CD4-positive, alpha-beta T cell (primary cell): ENCODE measurements around the gene MSRB3. TPM values are rescaled to one million over a fixed set of nuclear protein-coding genes. Genes with fewer than 3 reads are reported as not detected.

Source experiments
- ATAC-seq: fragments of 200-7000 bp; cut with Tn5 transposase; one replicate; pipeline ENCODE4 v1.10.0; 2022; ENCODE audit warnings: mild to moderate bottlenecking; ENCODE audit not compliant: poor library complexity
- CTCF ChIA-PET: fragments of 350-600 bp; sonication (Branson Sonifier 250); formaldehyde crosslinking; loops from one replicate; lab custom pipeline; 2021; ENCODE audit warnings: antibody characterized with exemption, inconsistent platforms; lab: Charles Lee
- POLR2A ChIA-PET: fragments of 350-600 bp; sonication (Branson Sonifier 250); formaldehyde crosslinking; loops from one replicate; lab custom pipeline; 2021; ENCODE audit warnings: antibody characterized with exemption, inconsistent platforms; lab: Charles Lee
- DNase-seq, 14 experiments: peaks; one replicate each; pipeline ENCODE4 v3.0.0-alpha.2; 2013 to 2020; ENCODE audit warnings: mixed read lengths in 2 of 14
- H3K27ac ChIP-seq, 2 donors: one replicate each; pipeline versions ENCODE4 v1.5.1 to v1.7.0; 2013; ENCODE audit warnings: low read length in 2 of 2, low read depth in 1 of 2, mild to moderate bottlenecking in 1 of 2
- H3K27me3 ChIP-seq, 2 experiments: 1 replicate in 1 of 2; 2 replicates in 1 of 2; pipeline versions ENCODE4 v1.6.1 to v1.7.0; 2013; ENCODE audit warnings: low read length in 2 of 2, control low read depth in 1 of 2, mild to moderate bottlenecking in 1 of 2, moderate library complexity in 1 of 2; ENCODE audit not compliant: insufficient read depth in 2 of 2, control insufficient read depth in 1 of 2
- H3K36me3 ChIP-seq: one replicate; pipeline ENCODE4 v1.6.1; 2013; ENCODE audit warnings: low read length, control low read depth; ENCODE audit not compliant: insufficient read depth
- H3K4me1 ChIP-seq: one replicate; pipeline ENCODE4 v1.6.1; 2013; ENCODE audit warnings: low read length, control low read depth; ENCODE audit not compliant: insufficient read depth
- H3K4me3 ChIP-seq: one replicate; pipeline ENCODE4 v1.5.1; 2013; ENCODE audit warnings: mild to moderate bottlenecking, low read length, moderate library complexity
- H3K9me3 ChIP-seq, 2 experiments: 1 replicate in 1 of 2; 2 replicates in 1 of 2; pipeline versions ENCODE4 v1.6.1 to v1.7.0; 2013; ENCODE audit warnings: low read length in 2 of 2, mild to moderate bottlenecking in 2 of 2, control low read depth in 1 of 2, moderate library complexity in 1 of 2; ENCODE audit not compliant: control insufficient read depth in 1 of 2, insufficient read depth in 1 of 2
- H3K27ac Mint-ChIP-seq: one replicate; pipeline ENCODE4 v1.8.0; 2020; ENCODE audit warnings: mixed read lengths
- H3K27me3 Mint-ChIP-seq: one replicate; pipeline ENCODE4 v1.8.0; 2021; ENCODE audit warnings: mixed read lengths
- H3K36me3 Mint-ChIP-seq: one replicate; pipeline ENCODE4 v1.8.0; 2021; ENCODE audit warnings: low read depth, mixed read lengths
- H3K4me1 Mint-ChIP-seq: one replicate; pipeline ENCODE4 v1.8.0; 2021; ENCODE audit warnings: low read depth, mixed read lengths
- H3K4me3 Mint-ChIP-seq: one replicate; pipeline ENCODE4 v1.8.0; 2020; ENCODE audit warnings: mild to moderate bottlenecking, mixed read lengths
- H3K9me3 Mint-ChIP-seq: one replicate; pipeline ENCODE4 v1.8.0; 2020; ENCODE audit warnings: mixed read lengths
- CTCF ChIP-seq: fragments of 200-600 bp; IDR thresholded peaks from one replicate; pipeline ENCODE4 v1.8.0; 2022; ENCODE audit warnings: antibody characterized with exemption, mild to moderate bottlenecking
- intact Hi-C, 2 experiments: fragments of 100-400 bp; cut with DNase I in 1 of 2; cut with micrococcal nuclease in 1 of 2; formaldehyde crosslinking; loops; one replicate each; pipeline versions ENCODE4 v1.15.1 to v1.9.0; 2023 to 2025; cut with DNase I, micrococcal nuclease
- total RNA-seq, 174 experiments: library from RNA in 2 of 174; stranded (reverse) in 2 of 174; gene quantifications; one replicate each; pipeline ENCODE4 v1.2.3 and lab custom pipeline; 2021 to 2026

MSRB3 gene
- total RNA-seq, 2 experiments from 2014 or later = 0.17 TPM; not detected in 1

GRCh38 chr12:65333649-65334048, 55.2 kb downstream of the MSRB3 start:
- Mint-ChIP-seq H3K27ac (no peak overlapping the region), H3K4me3 (no peak overlapping the region), H3K27me3 (peaks cover 21% of the 10 kb centered on the region), H3K36me3 (no peaks in the 10 kb centered on the region), H3K9me3 (no peaks in the 10 kb centered on the region), H3K4me1 (no peaks in the 10 kb centered on the region)
- CTCF ChIA-PET = no interaction called here
- H3K27ac ChIP-seq = no peak overlapping the region
- ATAC-seq (no peak), DNase-seq (no peak)
- peaks cover 0 to 5% of the 10 kb centered on the region in 2 experiments for H3K9me3 ChIP-seq
- POLR2A ChIA-PET = no interaction called here
- H3K4me3 ChIP-seq = no peak overlapping the region
- no peaks in the 10 kb centered on the region for H3K4me1 ChIP-seq
- intact Hi-C loops = no loop called here
- no peak for TF ChIP-seq CTCF
- H3K27me3 ChIP-seq = no peaks in the 10 kb centered on the region
- no peaks in the 10 kb centered on the region for H3K36me3 ChIP-seq

GRCh38 chr12:65334521-65334920, 56.0 kb downstream of the MSRB3 start:
- H3K27ac ChIP-seq = no peak overlapping the region
- intact Hi-C loops = no loop called here
- H3K36me3 Mint-ChIP-seq = no peaks in the 10 kb centered on the region
- H3K4me1 Mint-ChIP-seq = no peaks in the 10 kb centered on the region
- no peaks in the 10 kb centered on the region for H3K9me3 Mint-ChIP-seq
- no peak for ATAC-seq
- ChIA-PET CTCF (no interaction called here), POLR2A (no interaction called here)
- H3K4me3 ChIP-seq = no peak overlapping the region
- H3K4me3 Mint-ChIP-seq = no peak overlapping the region
- no peaks in the 10 kb centered on the region for H3K36me3 ChIP-seq
- peaks cover 0 to 5% of the 10 kb centered on the region in 2 experiments for H3K9me3 ChIP-seq
- no peak for TF ChIP-seq CTCF
- DNase-seq = no peak
- peaks cover 21% of the 10 kb centered on the region for H3K27me3 Mint-ChIP-seq
- H3K4me1 ChIP-seq = no peaks in the 10 kb centered on the region
- no peak overlapping the region for H3K27ac Mint-ChIP-seq
- no peaks in the 10 kb centered on the region for H3K27me3 ChIP-seq

GRCh38 chr12:65335021-65335714, 56.7 kb downstream of the MSRB3 start:
- no peak for TF ChIP-seq CTCF
- DNase-seq (no peak), ATAC-seq (no peak)
- no peak overlapping the region for H3K4me3 Mint-ChIP-seq
- Histone ChIP-seq H3K27me3 (no peaks in the 10 kb centered on the region), H3K27ac (no peak overlapping the region), H3K9me3 (peaks cover 0 to 5% of the 10 kb centered on the region in 2 experiments), H3K4me1 (no peaks in the 10 kb centered on the region), H3K36me3 (no peaks in the 10 kb centered on the region), H3K4me3 (no peak overlapping the region)
- H3K4me1 Mint-ChIP-seq = no peaks in the 10 kb centered on the region
- H3K27me3 Mint-ChIP-seq = peaks cover 15% of the 10 kb centered on the region
- no peaks in the 10 kb centered on the region for H3K36me3 Mint-ChIP-seq
- ChIA-PET POLR2A (no interaction called here), CTCF (no interaction called here)
- intact Hi-C loops = no loop called here
- H3K9me3 Mint-ChIP-seq = no peaks in the 10 kb centered on the region
- H3K27ac Mint-ChIP-seq = no peak overlapping the region
